ENCODE results near the gene CRYAA.

DNA sequence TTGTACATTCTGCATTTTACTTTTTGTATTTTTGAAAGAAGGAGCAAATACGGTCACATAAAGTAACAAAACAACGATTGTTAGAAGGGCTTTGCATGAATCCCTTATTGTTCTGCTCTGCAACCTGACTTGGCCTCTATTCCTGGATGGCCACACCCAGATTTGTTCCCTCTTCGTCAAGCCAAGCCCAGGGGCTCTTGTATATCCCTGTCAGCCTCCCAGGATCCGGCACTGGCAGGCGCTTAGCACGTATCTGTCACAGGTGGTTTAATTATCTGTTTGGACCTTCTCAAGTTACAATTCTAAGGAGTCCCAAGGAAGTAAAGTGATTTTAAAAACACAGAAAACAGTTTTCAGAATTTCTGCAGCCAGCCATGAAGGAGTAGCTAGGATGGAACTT lies 28.0 kb downstream of the CRYAA start:
- TF ChIP-seq, protein P1, sequence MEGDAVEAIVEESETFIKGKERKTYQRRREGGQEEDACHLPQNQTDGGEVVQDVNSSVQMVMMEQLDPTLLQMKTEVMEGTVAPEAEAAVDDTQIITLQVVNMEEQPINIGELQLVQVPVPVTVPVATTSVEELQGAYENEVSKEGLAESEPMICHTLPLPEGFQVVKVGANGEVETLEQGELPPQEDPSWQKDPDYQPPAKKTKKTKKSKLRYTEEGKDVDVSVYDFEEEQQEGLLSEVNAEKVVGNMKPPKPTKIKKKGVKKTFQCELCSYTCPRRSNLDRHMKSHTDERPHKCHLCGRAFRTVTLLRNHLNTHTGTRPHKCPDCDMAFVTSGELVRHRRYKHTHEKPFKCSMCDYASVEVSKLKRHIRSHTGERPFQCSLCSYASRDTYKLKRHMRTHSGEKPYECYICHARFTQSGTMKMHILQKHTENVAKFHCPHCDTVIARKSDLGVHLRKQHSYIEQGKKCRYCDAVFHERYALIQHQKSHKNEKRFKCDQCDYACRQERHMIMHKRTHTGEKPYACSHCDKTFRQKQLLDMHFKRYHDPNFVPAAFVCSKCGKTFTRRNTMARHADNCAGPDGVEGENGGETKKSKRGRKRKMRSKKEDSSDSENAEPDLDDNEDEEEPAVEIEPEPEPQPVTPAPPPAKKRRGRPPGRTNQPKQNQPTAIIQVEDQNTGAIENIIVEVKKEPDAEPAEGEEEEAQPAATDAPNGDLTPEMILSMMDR (IDR thresholded peaks at IDR 0.05; ENCODE audit: low read depth, low read length): no peak
- no peak for TF ChIP-seq EZH2phosphoT487 (IDR thresholded peaks at IDR 0.05; ENCODE audit: low read depth)

All from OCI-LY3 (cell line).